Activated naive CD4-positive, alpha-beta T cell treated with anti-CD3 and anti-CD28 coated beads, Interleukin-2, amount 10 ng/mL, durations not matched to agents 7 days and 5 days (primary cell): ENCODE data around the gene ANO4.
"Not testable (repeated sequence)": the region's sequence is repeated elsewhere in the genome, so short reads cannot be mapped to it uniquely, and the experiment has no call there.

Experiments
- CTCF ChIA-PET: fragments of 350-600 bp; sonication (Branson Sonifier 250); formaldehyde crosslinking; loops from one replicate; lab custom pipeline; 2021; ENCODE audit warnings: antibody characterized with exemption; lab: Charles Lee
- DNase-seq: peaks from one replicate; pipeline ENCODE4 v3.0.0-alpha.2; 2020
- H3K27ac Mint-ChIP-seq: one replicate; pipeline ENCODE4 v1.8.0; 2021; ENCODE audit warnings: mild to moderate bottlenecking, moderate library complexity, mixed read lengths
- H3K27me3 Mint-ChIP-seq: one replicate; pipeline ENCODE4 v1.8.0; 2021; ENCODE audit warnings: mild to moderate bottlenecking, mixed read lengths
- H3K36me3 Mint-ChIP-seq: one replicate; pipeline ENCODE4 v1.8.0; 2021; ENCODE audit warnings: mixed read lengths
- H3K4me1 Mint-ChIP-seq: one replicate; pipeline ENCODE4 v1.8.0; 2021; ENCODE audit warnings: mixed read lengths
- H3K4me3 Mint-ChIP-seq: one replicate; pipeline ENCODE4 v1.8.0; 2021; ENCODE audit warnings: mild to moderate bottlenecking, moderate library complexity, mixed read lengths
- H3K9me3 Mint-ChIP-seq: one replicate; pipeline ENCODE4 v1.8.0; 2021; ENCODE audit warnings: mixed read lengths

The ANO4 gene

GRCh38 chr12:100920493-100920892 is 125.9 kb downstream of the ANO4 start:
- no peaks in the 10 kb centered on the region for H3K36me3 Mint-ChIP-seq
- CTCF ChIA-PET, result no interaction called here
- H3K9me3 Mint-ChIP-seq, result no peaks in the 10 kb centered on the region
- H3K4me1 Mint-ChIP-seq, result no peaks in the 10 kb centered on the region
- H3K4me3 Mint-ChIP-seq, result no peak overlapping the region
- no peaks in the 10 kb centered on the region for H3K27me3 Mint-ChIP-seq
- no peak for DNase-seq
- H3K27ac Mint-ChIP-seq, result no peak overlapping the region

DNA sequence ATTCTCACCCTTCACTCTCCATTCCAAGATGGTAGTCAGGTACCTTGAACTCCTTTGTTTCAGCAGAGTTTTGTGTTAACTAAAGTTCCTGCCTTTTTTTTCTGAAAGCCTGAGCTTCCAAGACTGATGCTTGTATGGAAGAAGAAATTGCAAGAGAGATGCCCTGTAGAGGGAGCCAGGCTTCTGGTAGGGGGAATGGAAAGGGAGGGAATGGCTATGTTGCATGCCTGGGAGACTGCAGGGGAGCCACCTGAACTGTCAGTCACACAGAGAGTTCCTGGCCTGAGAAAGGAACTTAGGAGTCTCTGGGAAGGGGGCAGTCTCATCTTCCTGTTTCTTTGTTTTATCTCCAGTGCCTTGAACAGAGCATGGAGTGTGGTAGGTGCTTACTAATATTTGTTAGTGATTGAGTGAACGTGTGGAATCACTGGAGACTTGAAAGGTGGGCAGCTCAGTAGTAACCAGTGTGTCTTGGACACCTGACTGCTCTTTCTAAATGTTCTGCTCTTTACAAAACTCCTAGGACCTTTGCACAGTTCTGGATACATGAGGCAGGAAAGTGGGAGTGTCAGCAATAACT is 132.2 kb downstream of the ANO4 start:
- no peaks in the 10 kb centered on the region for H3K9me3 Mint-ChIP-seq
- no peak overlapping the region for H3K4me3 Mint-ChIP-seq
- no peak for DNase-seq
- no peak overlapping the region for H3K27ac Mint-ChIP-seq
- H3K36me3 Mint-ChIP-seq, result no peaks in the 10 kb centered on the region
- no peaks in the 10 kb centered on the region for H3K27me3 Mint-ChIP-seq
- H3K4me1 Mint-ChIP-seq, result no peaks in the 10 kb centered on the region
- CTCF ChIA-PET, result no interaction called here

DNA sequence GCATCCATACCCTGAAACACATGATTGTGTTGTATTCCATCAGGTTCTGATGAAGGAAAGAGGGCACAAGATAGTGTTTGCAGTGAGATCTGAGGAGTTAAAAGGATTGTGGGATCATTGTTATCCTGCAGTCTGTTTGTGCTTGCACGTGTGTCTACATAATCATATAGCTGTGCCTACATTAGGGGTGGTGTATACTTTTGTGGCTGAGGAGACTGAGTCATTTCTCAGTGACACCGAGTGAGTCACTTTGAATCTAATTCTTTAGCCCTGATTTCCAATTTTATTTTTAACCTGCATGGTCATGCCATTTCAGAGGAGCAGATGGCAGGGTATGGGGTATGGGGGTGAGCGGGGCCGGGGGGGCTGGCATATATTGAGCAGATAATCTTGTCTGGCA is 133.2 kb downstream of the ANO4 start:
- CTCF ChIA-PET, result no interaction called here
- no peak for DNase-seq
- no peaks in the 10 kb centered on the region for H3K9me3 Mint-ChIP-seq

DNA sequence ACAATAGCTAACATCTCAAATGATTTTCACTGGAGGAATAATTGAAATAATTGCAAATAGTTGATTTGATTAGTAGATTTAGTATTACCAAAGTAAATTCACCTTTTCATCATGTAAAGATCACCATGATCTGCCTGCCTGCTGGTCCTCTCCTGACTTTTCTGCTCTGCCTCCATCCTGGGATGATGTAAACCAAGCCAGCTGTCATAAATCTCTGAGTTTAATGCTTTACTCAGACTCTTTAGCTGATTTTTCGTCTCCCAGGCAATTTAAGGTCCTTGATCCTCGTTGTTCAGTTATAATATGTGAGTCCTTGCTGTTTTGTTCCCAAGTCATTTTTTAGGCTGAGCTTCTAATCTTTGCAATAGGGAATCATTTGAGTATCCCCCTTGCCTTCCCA is 138.0 kb downstream of the ANO4 start:
- Mint-ChIP-seq H3K36me3 (no peaks in the 10 kb centered on the region), H3K4me1 (no peaks in the 10 kb centered on the region), H3K9me3 (peaks cover 1% of the 10 kb centered on the region), H3K27me3 (no peaks in the 10 kb centered on the region), H3K27ac (no peak overlapping the region), H3K4me3 (no peak overlapping the region)
- CTCF ChIA-PET, result no interaction called here
- no peak for DNase-seq

More for the DNA sequence above, 133.2 kb downstream of the ANO4 start:
- no peak overlapping the region for H3K27ac Mint-ChIP-seq
- no peaks in the 10 kb centered on the region for H3K27me3 Mint-ChIP-seq
- H3K36me3 Mint-ChIP-seq, result no peaks in the 10 kb centered on the region
- no peak overlapping the region for H3K4me3 Mint-ChIP-seq
- H3K4me1 Mint-ChIP-seq, result no peaks in the 10 kb centered on the region

GRCh38 chr12:100933531-100933930 is 139.0 kb downstream of the ANO4 start:
- DNase-seq, H3K27me3 Mint-ChIP-seq, H3K36me3 Mint-ChIP-seq, H3K9me3 Mint-ChIP-seq, CTCF ChIA-PET, H3K4me3 Mint-ChIP-seq, H3K4me1 Mint-ChIP-seq, H3K27ac Mint-ChIP-seq: not testable (repeated sequence)

GRCh38 chr12:100935929-100936328 is 141.4 kb downstream of the ANO4 start:
- Mint-ChIP-seq H3K27ac (no peak overlapping the region), H3K27me3 (no peaks in the 10 kb centered on the region)
- CTCF ChIA-PET, result no interaction called here

GRCh38 chr12:100936661-100937060 is 142.1 kb downstream of the ANO4 start:
- Mint-ChIP-seq H3K36me3 (no peaks in the 10 kb centered on the region), H3K27me3 (no peaks in the 10 kb centered on the region), H3K4me1 (no peaks in the 10 kb centered on the region), H3K9me3 (peaks cover 1% of the 10 kb centered on the region), H3K27ac (no peak overlapping the region), H3K4me3 (no peak overlapping the region)
- CTCF ChIA-PET, result no interaction called here
- DNase-seq, result no peak

More at GRCh38 chr12:100935929-100936328, 141.4 kb downstream of the ANO4 start:
- no peaks in the 10 kb centered on the region for H3K36me3 Mint-ChIP-seq
- H3K4me3 Mint-ChIP-seq, result no peak overlapping the region
- H3K9me3 Mint-ChIP-seq, result peaks cover 1% of the 10 kb centered on the region
- no peaks in the 10 kb centered on the region for H3K4me1 Mint-ChIP-seq
- DNase-seq, result no peak

- Mint-ChIP-seq H3K9me3 (no peaks in the 10 kb centered on the region), H3K4me3 (no peak overlapping the region), H3K27me3 (no peaks in the 10 kb centered on the region), H3K27ac (no peak overlapping the region), H3K4me1 (no peaks in the 10 kb centered on the region), H3K36me3 (no peaks in the 10 kb centered on the region)
- no peak for DNase-seq
- CTCF ChIA-PET, result no interaction called here
These were observed 145.9 kb downstream of the ANO4 start for GRCh38 chr12:100940503-100940902.

DNA sequence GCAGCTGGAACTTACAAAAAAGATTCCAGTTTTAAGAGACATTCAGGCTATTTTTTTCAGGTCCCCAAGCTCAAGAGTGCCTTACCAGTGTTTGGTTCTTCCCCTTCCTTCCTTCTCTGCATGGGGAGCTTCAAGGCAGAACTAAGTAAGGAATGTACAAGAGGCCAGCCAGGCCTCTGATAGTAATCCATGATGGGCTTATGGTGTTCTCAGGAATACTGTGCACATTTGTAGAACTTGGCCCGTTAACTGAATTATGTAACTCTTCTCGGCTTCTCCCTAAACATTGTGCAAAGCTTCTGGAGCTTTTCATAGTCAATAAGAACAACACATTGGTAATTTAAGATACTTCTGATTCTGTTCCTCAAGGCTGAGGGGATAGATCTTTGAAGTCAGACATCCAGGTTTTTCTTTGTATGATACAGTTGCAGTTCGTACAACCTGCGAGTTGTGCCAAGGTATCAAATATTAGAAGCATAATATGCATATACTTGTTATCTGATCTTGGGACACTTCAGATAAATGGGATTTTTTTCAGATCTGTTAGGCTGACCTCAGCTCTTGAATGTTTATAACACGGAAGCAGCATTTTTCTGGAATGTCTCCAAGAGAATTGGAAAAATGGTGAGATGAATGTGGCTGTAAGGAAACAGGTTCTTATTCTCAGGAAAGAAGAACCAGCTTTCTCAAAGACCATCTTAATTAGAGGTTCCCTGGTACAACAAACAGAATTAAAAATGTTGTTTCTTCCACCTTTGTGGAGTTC is 148.6 kb downstream of the ANO4 start:
- no peaks in the 10 kb centered on the region for H3K9me3 Mint-ChIP-seq
- H3K4me1 Mint-ChIP-seq, result no peaks in the 10 kb centered on the region
- H3K36me3 Mint-ChIP-seq, result no peaks in the 10 kb centered on the region
- CTCF ChIA-PET, result no interaction called here
- no peaks in the 10 kb centered on the region for H3K27me3 Mint-ChIP-seq
- H3K4me3 Mint-ChIP-seq, result no peak overlapping the region
- no peak overlapping the region for H3K27ac Mint-ChIP-seq
- DNase-seq, result no peak

- CTCF ChIA-PET, result no interaction called here
- H3K4me3 Mint-ChIP-seq, result no peak overlapping the region
- H3K27me3 Mint-ChIP-seq, result no peaks in the 10 kb centered on the region
- no peaks in the 10 kb centered on the region for H3K36me3 Mint-ChIP-seq
- no peak overlapping the region for H3K27ac Mint-ChIP-seq
- H3K9me3 Mint-ChIP-seq, result no peaks in the 10 kb centered on the region
- DNase-seq, result no peak
- H3K4me1 Mint-ChIP-seq, result no peaks in the 10 kb centered on the region
These were observed 157.2 kb downstream of the ANO4 start for GRCh38 chr12:100951756-100952155.

DNA sequence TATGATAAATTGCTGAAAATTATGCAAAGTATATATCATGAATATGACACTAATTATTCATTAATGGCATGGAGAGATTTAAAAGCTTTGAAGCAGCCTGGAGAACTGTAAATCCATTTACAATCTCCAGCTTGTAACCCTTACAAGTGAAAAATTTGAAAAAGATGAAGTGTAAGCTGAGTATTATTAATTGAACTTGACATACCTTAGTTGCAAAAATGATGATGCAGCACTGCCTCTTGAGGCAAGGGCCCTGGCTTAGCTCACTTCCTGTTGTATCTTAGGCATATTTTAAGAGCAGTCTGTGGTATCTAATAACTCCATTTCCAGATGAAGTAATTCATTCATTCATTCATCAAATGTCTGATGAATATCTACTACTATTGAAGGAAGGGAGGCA is 158.6 kb downstream of the ANO4 start:
- CTCF ChIA-PET, result no interaction called here
- no peak for DNase-seq
- Mint-ChIP-seq H3K27me3 (no peaks in the 10 kb centered on the region), H3K4me1 (no peaks in the 10 kb centered on the region), H3K27ac (no peak overlapping the region), H3K9me3 (peaks cover 2% of the 10 kb centered on the region), H3K36me3 (no peaks in the 10 kb centered on the region), H3K4me3 (no peak overlapping the region)

- H3K27ac Mint-ChIP-seq, result no peak overlapping the region
- H3K4me3 Mint-ChIP-seq, result no peak overlapping the region
- H3K36me3 Mint-ChIP-seq, result no peaks in the 10 kb centered on the region
- peaks cover 2% of the 10 kb centered on the region for H3K9me3 Mint-ChIP-seq
- no peaks in the 10 kb centered on the region for H3K27me3 Mint-ChIP-seq
- CTCF ChIA-PET, result no interaction called here
- H3K4me1 Mint-ChIP-seq, result no peaks in the 10 kb centered on the region
- no peak for DNase-seq
These were observed 159.1 kb downstream of the ANO4 start for GRCh38 chr12:100953677-100954076.

GRCh38 chr12:100954118-100954517 is 159.5 kb downstream of the ANO4 start:
- H3K27ac Mint-ChIP-seq, result no peak overlapping the region
- DNase-seq, result no peak
- no peaks in the 10 kb centered on the region for H3K27me3 Mint-ChIP-seq
- no peaks in the 10 kb centered on the region for H3K36me3 Mint-ChIP-seq
- H3K4me3 Mint-ChIP-seq, result no peak overlapping the region
- peaks cover 2% of the 10 kb centered on the region for H3K9me3 Mint-ChIP-seq
- CTCF ChIA-PET, result no interaction called here
- H3K4me1 Mint-ChIP-seq, result no peaks in the 10 kb centered on the region

DNA sequence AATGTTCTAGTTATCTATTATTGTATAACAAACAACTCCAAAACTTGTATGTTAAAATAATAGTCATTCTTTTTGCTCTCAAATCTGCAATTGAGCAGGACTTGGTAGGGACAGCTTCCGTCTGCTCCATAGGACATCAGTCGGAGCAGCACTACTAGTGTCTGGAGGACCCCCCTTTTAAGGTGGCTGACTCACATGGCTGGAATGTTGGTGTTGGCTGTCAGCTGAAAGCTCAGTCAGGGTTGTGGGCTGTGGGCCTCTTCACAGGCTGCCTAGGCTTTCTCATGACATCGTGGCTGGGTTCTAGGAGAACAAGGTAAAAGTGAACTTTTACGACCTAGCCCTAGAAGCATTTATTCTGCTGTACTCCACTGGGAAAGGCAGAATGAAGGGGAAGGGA is 160.6 kb downstream of the ANO4 start:
- CTCF ChIA-PET, result no interaction called here
- Mint-ChIP-seq H3K27ac (no peak overlapping the region), H3K27me3 (no peaks in the 10 kb centered on the region), H3K9me3 (peaks cover 2% of the 10 kb centered on the region), H3K4me1 (no peaks in the 10 kb centered on the region), H3K36me3 (no peaks in the 10 kb centered on the region), H3K4me3 (no peak overlapping the region)
- no peak for DNase-seq

DNA sequence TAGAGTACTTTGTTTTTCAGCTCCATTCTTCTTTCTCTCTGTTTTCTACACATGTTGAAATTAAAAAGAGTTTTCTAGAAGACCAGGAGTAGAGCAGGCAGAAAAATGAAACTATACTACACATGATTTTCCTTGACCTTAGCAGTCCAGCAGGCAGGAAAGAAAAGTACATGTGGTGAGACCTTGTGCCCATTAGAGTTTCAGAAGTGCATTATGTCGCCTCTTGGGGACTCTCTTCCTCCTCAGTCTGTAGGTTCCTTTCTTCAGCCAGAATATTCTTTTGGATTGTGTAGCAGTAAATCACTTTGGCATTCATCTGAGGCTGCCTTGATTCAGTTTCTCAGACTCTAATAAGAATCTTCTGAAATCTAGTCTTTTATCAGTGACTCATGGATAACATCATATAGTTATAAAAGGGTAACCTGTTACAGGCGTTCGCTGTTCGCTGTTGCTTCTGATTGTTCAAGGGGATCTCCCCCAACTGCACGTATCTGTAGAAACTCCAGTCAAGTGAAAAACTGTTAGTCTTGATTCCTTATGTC is 161.8 kb downstream of the ANO4 start:
- CTCF ChIA-PET, result no interaction called here

More for the DNA sequence above, 161.8 kb downstream of the ANO4 start:
- H3K27me3 Mint-ChIP-seq, result no peaks in the 10 kb centered on the region
- H3K9me3 Mint-ChIP-seq, result peaks cover 2% of the 10 kb centered on the region
- DNase-seq, result no peak
- H3K4me3 Mint-ChIP-seq, result no peak overlapping the region
- no peaks in the 10 kb centered on the region for H3K36me3 Mint-ChIP-seq
- no peaks in the 10 kb centered on the region for H3K4me1 Mint-ChIP-seq
- H3K27ac Mint-ChIP-seq, result no peak overlapping the region
